Mesenchymal stem cell (in vitro differentiated cells and primary cell): ENCODE measurements around the gene PGAP6.
"Not testable (repeated sequence)": the region's sequence is repeated elsewhere in the genome, so short reads cannot be mapped to it uniquely, and the experiment has no call there.

Experiments
- DNase-seq: peaks from one replicate; pipeline ENCODE4 v3.0.0-alpha.2; 2013
- H2AFZ ChIP-seq: one replicate; pipeline ENCODE4 v1.6.1; 2013; ENCODE audit warnings: low read depth, mild to moderate bottlenecking, control low read depth, inconsistent platforms, low read length, moderate library complexity
- H2AK5ac ChIP-seq: 2 replicates; pipeline ENCODE4 v1.6.1; 2013; ENCODE audit warnings: low read length, moderate library complexity, mild to moderate bottlenecking, inconsistent platforms; ENCODE audit not compliant: severe bottlenecking
- H2BK120ac ChIP-seq: one replicate; pipeline ENCODE4 v1.6.1; 2013; ENCODE audit warnings: low read depth, mild to moderate bottlenecking, inconsistent platforms, low read length, moderate library complexity
- H2BK12ac ChIP-seq, 2 experiments: one replicate each; pipeline ENCODE4 v1.6.1; 2013; ENCODE audit warnings: inconsistent platforms in 2 of 2, low read length in 2 of 2, mild to moderate bottlenecking in 2 of 2, moderate library complexity in 2 of 2, control low read depth in 1 of 2
- H2BK15ac ChIP-seq: one replicate; pipeline ENCODE4 v1.6.1; 2013; ENCODE audit warnings: mild to moderate bottlenecking, low read depth, inconsistent platforms; ENCODE audit not compliant: poor library complexity, severe bottlenecking
- H2BK5ac ChIP-seq: 2 replicates; pipeline ENCODE4 v1.6.1; 2013; ENCODE audit warnings: low read depth, mild to moderate bottlenecking, low read length, control low read depth, inconsistent platforms; ENCODE audit not compliant: poor library complexity, severe bottlenecking
- H3K14ac ChIP-seq, 2 experiments: one replicate each; pipeline ENCODE4 v1.6.1; 2013; ENCODE audit warnings: inconsistent platforms in 2 of 2, low read length in 2 of 2, control low read depth in 1 of 2, mild to moderate bottlenecking in 1 of 2, moderate library complexity in 1 of 2
- H3K18ac ChIP-seq, 2 experiments: one replicate each; pipeline ENCODE4 v1.6.1; 2013; ENCODE audit warnings: inconsistent platforms in 2 of 2, low read length in 2 of 2, control low read depth in 1 of 2, low read depth in 1 of 2, mild to moderate bottlenecking in 1 of 2
- H3K23ac ChIP-seq, 2 experiments: one replicate each; pipeline ENCODE4 v1.6.1; 2013; ENCODE audit warnings: inconsistent platforms in 2 of 2, low read length in 2 of 2, mild to moderate bottlenecking in 2 of 2, moderate library complexity in 2 of 2, control low read depth in 1 of 2
- H3K27ac ChIP-seq: 2 replicates; pipeline ENCODE4 v1.5.1; 2013; ENCODE audit warnings: mild to moderate bottlenecking, moderate library complexity, low read length, control low read depth, inconsistent platforms; ENCODE audit not compliant: poor library complexity, severe bottlenecking
- H3K27me3 ChIP-seq, 2 experiments: 2 replicates each; pipeline versions ENCODE4 v1.6.1 to v1.7.0; 2013; ENCODE audit warnings: low read length in 2 of 2, mild to moderate bottlenecking in 2 of 2, moderate library complexity in 2 of 2, control low read depth in 1 of 2, inconsistent platforms in 1 of 2; ENCODE audit not compliant: control insufficient read depth in 1 of 2, insufficient read depth in 1 of 2
- H3K36me3 ChIP-seq, 2 experiments: 2 replicates each; pipeline versions ENCODE4 v1.6.1 to v1.7.0; 2013; ENCODE audit warnings: low read length in 2 of 2, control low read depth in 1 of 2, inconsistent platforms in 1 of 2, low read depth in 1 of 2, mild to moderate bottlenecking in 1 of 2; ENCODE audit not compliant: insufficient read depth in 2 of 2, control insufficient read depth in 1 of 2
- H3K4ac ChIP-seq, 2 experiments: one replicate each; pipeline ENCODE4 v1.6.1; 2013; ENCODE audit warnings: inconsistent platforms in 2 of 2, low read length in 2 of 2, mild to moderate bottlenecking in 2 of 2, moderate library complexity in 2 of 2, control low read depth in 1 of 2, low read depth in 1 of 2
- H3K4me1 ChIP-seq: 2 replicates; pipeline ENCODE4 v1.6.1; 2013; ENCODE audit warnings: low read depth, low read length, control low read depth; ENCODE audit not compliant: control insufficient read depth, insufficient read depth
- H3K4me2 ChIP-seq: 2 replicates; pipeline ENCODE4 v1.6.1; 2013; ENCODE audit warnings: low read length, mild to moderate bottlenecking, inconsistent platforms; ENCODE audit not compliant: poor library complexity, severe bottlenecking
- H3K4me3 ChIP-seq, 2 experiments: 2 replicates each; pipeline versions ENCODE4 v1.5.1 to v1.7.0; 2013; ENCODE audit warnings: low read length in 2 of 2, mild to moderate bottlenecking in 2 of 2, control low read depth in 1 of 2, low read depth in 1 of 2; ENCODE audit not compliant: insufficient read depth in 1 of 2
- H3K79me1 ChIP-seq: replicated peaks from 2 replicates; pipeline ENCODE4 v1.6.1; 2013; ENCODE audit warnings: mild to moderate bottlenecking, control low read depth, low read length, inconsistent platforms; ENCODE audit not compliant: poor library complexity, severe bottlenecking
- H3K9ac ChIP-seq: 2 replicates; pipeline ENCODE4 v1.7.0; 2013; ENCODE audit warnings: mild to moderate bottlenecking, low read length, moderate library complexity
- H3K9me3 ChIP-seq: 2 replicates; pipeline ENCODE4 v1.7.0; 2013; ENCODE audit warnings: mild to moderate bottlenecking, low read length; ENCODE audit not compliant: control insufficient read depth
- H4K8ac ChIP-seq: one replicate; pipeline ENCODE4 v1.6.1; 2013; ENCODE audit warnings: inconsistent platforms, mild to moderate bottlenecking, low read length, moderate library complexity
- H4K91ac ChIP-seq: one replicate; pipeline ENCODE4 v1.6.1; 2013; ENCODE audit warnings: mild to moderate bottlenecking, low read length, inconsistent platforms
- WGBS: methylation state at CpG from one replicate; pipeline ENCODE4 v1.1.7; 2013; ENCODE audit warnings: mixed read lengths; 5-methylcytosine and 5-hydroxymethylcytosine counted together

The PGAP6 gene

GRCh38 chr16:331181-331814, 50.5 kb downstream of the PGAP6 start:
- not testable (repeated sequence) for H3K27me3 ChIP-seq, H3K27ac ChIP-seq, H2BK12ac ChIP-seq, H3K36me3 ChIP-seq, H3K23ac ChIP-seq, H4K91ac ChIP-seq, H3K18ac ChIP-seq, H4K8ac ChIP-seq, H2BK120ac ChIP-seq, H3K4me2 ChIP-seq, H2BK15ac ChIP-seq, H3K14ac ChIP-seq, H2AFZ ChIP-seq, H3K9ac ChIP-seq, H2BK5ac ChIP-seq, H2AK5ac ChIP-seq, H3K9me3 ChIP-seq, H3K4ac ChIP-seq
- Histone ChIP-seq H3K4me3 (peak overlapping the region in 1 of 2 experiments; percentile 18), H3K79me1 (peaks cover 25% of the 10 kb centered on the region), H3K4me1 (peaks cover 22% of the 10 kb centered on the region)
- DNase-seq = peak; percentile 79
- 50% methylated on average over 6 of the region's 6 CpGs for WGBS

- Histone ChIP-seq H3K27ac (no peak overlapping the region), H3K79me1 (peaks cover 23% of the 10 kb centered on the region), H3K4me2 (no peak overlapping the region), H4K8ac (no peak overlapping the region), H3K9ac (no peak overlapping the region), H3K14ac (no peak overlapping the region), H3K4me1 (peaks cover 22% of the 10 kb centered on the region), H3K27me3 (no peaks in the 10 kb centered on the region), H3K36me3 (peaks cover 0 to 3% of the 10 kb centered on the region in 2 experiments), H3K4ac (no peak overlapping the region), H2BK15ac (no peak overlapping the region), H3K4me3 (no peak overlapping the region), H2AFZ (no peak overlapping the region), H3K23ac (peak overlapping the region in 1 of 2 experiments; percentile 99), H4K91ac (no peak overlapping the region), H3K18ac (no peak overlapping the region), H3K9me3 (no peaks in the 10 kb centered on the region), H2BK120ac (no peak overlapping the region), H2BK5ac (no peak overlapping the region), H2BK12ac (peak overlapping the region in 1 of 2 experiments; percentile 25), H2AK5ac (no peak overlapping the region)
- DNase-seq = no peak
- WGBS = 85% methylated on average over 2 of the region's 2 CpGs
Measured at GRCh38 chr16:330741-331140, 51.0 kb downstream of the PGAP6 start.

GRCh38 chr16:325375-326145, 56.2 kb downstream of the PGAP6 start:
- Histone ChIP-seq H4K91ac (no peak overlapping the region), H3K18ac (no peak overlapping the region), H2BK120ac (no peak overlapping the region), H4K8ac (no peak overlapping the region), H3K4ac (no peak overlapping the region), H3K4me1 (peaks cover 33% of the 10 kb centered on the region), H3K27ac (no peak overlapping the region), H3K4me3 (no peak overlapping the region), H3K27me3 (no peaks in the 10 kb centered on the region), H3K9me3 (no peaks in the 10 kb centered on the region), H2BK12ac (no peak overlapping the region), H3K14ac (no peak overlapping the region), H3K4me2 (no peak overlapping the region), H3K36me3 (peaks cover 0 to 22% of the 10 kb centered on the region in 2 experiments), H3K23ac (no peak overlapping the region), H2BK5ac (peak overlapping the region; percentile 15), H2BK15ac (no peak overlapping the region), H3K79me1 (peaks cover 27% of the 10 kb centered on the region), H2AFZ (no peak overlapping the region), H2AK5ac (no peak overlapping the region), H3K9ac (no peak overlapping the region)
- no peak for DNase-seq
- WGBS = 94% methylated on average over 27 of the region's 28 CpGs

GRCh38 chr16:324451-325334, 57.1 kb downstream of the PGAP6 start:
- 88% methylated on average over 55 of the region's 55 CpGs for WGBS
- Histone ChIP-seq H3K23ac (no peak overlapping the region), H2BK5ac (no peak overlapping the region), H3K9ac (no peak overlapping the region), H3K14ac (peak overlapping the region in 1 of 2 experiments; percentile 5), H3K4me3 (no peak overlapping the region), H2AK5ac (no peak overlapping the region), H3K4ac (no peak overlapping the region), H3K4me1 (peaks cover 33% of the 10 kb centered on the region), H4K8ac (no peak overlapping the region), H2BK12ac (no peak overlapping the region), H3K18ac (no peak overlapping the region), H3K9me3 (no peaks in the 10 kb centered on the region), H2AFZ (no peak overlapping the region), H3K27me3 (no peaks in the 10 kb centered on the region), H3K27ac (no peak overlapping the region), H2BK120ac (no peak overlapping the region), H3K36me3 (peaks cover 0 to 22% of the 10 kb centered on the region in 2 experiments), H3K79me1 (peaks cover 27% of the 10 kb centered on the region), H3K4me2 (no peak overlapping the region), H4K91ac (no peak overlapping the region), H2BK15ac (no peak overlapping the region)
- DNase-seq = no peak
